Activated T-cell treated with anti-CD3 and anti-CD28 coated beads for 4 hours (primary cell): ENCODE data around the gene TNFSF13.

Experiments
- DNase-seq: peaks from one replicate; pipeline ENCODE4 v3.0.0-alpha.2; 2020

TNFSF13 gene

DNA sequence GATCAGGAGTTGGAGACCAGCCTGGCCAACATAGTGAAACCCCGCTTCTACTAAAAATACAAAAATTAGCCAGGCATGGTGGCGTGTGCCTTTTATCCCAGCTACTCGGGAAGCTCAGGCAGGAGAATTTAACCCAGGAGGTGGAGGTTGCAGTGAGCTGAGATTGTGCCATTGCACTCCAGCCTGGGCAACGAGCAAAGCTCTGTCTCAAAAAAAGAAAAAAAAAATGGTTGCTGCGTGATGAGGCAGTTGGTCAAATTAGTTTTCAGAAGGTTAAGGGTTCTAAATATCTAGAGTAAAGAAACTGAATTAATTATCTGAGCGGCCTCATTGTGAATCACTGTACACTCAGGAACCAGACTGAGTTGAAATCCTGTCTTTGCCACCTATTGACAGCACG, 17.4 kb downstream of the TNFSF13 start:
- DNase-seq = no peak

DNA sequence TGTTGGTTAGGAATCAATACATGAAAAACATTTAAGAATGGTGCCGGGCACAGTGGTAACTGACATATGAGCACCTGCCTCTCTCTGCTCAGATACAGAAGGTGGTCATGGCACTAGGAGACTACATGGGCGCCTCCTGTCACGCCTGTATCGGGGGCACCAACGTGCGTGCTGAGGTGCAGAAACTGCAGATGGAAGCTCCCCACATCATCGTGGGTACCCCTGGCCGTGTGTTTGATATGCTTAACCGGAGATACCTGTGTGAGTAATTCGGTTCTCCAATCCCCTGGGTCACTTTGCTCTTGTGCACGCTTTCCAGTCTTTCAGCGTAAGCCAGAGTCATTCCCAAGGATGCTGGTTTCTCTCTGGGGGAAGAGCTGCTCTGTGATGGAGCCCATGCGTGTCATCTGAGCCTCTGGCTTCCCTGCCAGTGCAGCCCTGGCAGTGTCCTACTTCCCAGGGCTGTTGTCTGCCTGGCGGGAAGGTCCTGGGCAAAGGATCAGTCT, 17.9 kb downstream of the TNFSF13 start:
- DNase-seq = no peak

DNA sequence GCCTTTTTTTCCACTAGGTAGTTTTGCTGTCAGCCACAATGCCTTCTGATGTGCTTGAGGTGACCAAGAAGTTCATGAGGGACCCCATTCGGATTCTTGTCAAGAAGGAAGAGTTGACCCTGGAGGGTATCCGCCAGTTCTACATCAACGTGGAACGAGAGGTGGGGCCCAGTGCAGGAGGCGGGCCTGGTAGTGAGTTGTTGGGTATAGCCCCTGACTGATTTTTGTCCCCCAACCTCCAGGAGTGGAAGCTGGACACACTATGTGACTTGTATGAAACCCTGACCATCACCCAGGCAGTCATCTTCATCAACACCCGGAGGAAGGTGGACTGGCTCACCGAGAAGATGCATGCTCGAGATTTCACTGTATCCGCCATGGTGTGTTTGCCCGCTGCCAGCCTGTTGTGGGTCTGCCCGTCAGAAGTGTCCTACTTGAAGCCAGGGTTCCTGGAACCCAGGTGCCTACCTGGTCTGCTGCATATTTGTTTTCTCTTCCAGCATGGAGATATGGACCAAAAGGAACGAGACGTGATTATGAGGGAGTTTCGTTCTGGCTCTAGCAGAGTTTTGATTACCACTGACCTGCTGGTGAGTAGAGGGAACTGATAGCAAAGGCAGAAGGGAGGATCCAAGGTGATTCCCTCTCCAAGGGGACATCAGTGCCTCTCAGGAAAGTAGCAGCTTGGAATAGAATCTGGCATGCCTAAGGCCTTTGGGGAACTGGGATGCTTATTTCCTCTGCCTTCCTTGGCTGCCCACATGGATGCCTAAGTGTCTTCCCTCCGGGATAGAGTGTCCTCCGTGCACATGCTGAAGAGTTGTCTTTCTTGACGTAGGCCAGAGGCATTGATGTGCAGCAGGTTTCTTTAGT, 19.0 kb downstream of the TNFSF13 start:
- no peak for DNase-seq

DNA sequence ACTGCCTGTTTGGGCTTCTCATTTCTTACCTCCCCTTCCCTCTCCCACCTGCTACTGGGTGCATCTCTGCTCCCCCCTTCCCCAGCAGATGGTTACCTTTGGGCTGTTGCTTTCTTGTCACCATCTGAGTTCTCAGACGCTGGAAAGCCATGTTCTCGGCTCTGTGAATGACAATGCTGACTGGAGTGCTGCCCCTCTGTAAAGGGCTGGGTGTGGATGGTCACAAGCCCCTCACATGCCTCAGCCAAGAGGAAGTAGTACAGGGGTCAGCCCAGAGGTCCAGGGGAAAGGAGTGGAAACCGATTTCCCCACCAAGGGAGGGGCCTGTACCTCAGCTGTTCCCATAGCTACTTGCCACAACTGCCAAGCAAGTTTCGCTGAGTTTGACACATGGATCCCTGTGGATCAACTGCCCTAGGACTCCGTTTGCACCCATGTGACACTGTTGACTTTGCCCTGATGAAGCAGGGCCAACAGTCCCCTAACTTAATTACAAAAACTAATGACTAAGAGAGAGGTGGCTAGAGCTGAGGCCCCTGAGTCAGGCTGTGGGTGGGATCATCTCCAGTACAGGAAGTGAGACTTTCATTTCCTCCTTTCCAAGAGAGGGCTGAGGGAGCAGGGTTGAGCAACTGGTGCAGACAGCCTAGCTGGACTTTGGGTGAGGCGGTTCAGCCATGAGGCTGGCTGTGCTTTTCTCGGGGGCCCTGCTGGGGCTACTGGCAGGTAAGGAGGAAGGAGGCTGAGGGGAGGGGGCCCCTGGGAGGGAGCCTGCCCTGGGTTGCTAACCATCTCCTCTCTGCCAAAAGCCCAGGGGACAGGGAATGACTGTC, 20.7 kb downstream of the TNFSF13 start, which contains the start of gene CD68:
CD68 (plus strand) TSS at position 638 of the 833 bp plus-strand sequence; CDS start at position 678, 40 bp downstream.
- peak; percentile 60 for DNase-seq

DNA sequence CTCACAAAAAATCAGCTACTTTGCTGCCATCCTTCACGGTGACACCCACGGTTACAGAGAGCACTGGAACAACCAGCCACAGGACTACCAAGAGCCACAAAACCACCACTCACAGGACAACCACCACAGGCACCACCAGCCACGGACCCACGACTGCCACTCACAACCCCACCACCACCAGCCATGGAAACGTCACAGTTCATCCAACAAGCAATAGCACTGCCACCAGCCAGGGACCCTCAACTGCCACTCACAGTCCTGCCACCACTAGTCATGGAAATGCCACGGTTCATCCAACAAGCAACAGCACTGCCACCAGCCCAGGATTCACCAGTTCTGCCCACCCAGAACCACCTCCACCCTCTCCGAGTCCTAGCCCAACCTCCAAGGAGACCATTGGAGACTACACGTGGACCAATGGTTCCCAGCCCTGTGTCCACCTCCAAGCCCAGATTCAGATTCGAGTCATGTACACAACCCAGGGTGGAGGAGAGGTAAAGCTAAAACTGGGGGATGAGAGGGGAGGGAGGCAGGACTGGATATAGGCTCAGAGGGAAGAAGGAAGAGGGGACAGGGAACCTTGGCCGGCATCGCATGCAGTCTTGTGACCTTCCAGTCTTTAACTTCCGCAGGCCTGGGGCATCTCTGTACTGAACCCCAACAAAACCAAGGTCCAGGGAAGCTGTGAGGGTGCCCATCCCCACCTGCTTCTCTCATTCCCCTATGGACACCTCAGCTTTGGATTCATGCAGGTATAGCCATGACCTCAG, 21.5 kb downstream of the TNFSF13 start:
- DNase-seq = no peak

DNA sequence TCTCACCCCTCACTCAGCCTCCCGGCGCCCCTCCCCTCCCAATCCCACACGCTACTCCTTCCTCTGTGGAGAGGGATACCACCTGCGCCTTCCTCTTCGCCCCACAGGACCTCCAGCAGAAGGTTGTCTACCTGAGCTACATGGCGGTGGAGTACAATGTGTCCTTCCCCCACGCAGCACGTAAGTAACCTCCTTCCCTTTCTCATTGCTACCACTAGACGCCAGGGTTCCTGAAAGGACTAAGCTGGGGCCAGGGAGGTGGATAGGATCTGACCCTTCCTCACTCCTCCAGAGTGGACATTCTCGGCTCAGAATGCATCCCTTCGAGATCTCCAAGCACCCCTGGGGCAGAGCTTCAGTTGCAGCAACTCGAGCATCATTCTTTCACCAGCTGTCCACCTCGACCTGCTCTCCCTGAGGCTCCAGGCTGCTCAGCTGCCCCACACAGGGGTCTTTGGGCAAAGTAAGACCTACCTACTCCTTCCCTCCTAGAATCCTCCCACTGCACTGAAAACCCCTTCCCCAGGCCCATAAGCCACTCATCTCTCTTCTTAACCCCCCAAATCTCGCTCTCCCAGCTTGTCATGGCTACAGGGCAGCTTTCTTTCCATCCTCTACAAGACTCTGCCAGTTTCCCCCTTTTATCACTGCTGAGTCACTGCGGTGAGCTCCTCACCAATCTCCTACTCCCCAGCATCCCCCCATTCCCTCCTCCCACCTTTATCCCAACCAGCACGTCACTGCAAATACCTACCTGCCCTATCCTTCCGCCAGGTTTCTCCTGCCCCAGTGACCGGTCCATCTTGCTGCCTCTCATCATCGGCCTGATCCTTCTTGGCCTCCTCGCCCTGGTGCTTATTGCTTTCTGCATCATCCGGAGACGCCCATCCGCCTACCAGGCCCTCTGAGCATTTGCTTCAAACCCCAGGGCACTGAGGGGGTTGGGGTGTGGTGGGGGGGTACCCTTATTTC, 22.3 kb downstream of the TNFSF13 start:
- no peak for DNase-seq

DNA sequence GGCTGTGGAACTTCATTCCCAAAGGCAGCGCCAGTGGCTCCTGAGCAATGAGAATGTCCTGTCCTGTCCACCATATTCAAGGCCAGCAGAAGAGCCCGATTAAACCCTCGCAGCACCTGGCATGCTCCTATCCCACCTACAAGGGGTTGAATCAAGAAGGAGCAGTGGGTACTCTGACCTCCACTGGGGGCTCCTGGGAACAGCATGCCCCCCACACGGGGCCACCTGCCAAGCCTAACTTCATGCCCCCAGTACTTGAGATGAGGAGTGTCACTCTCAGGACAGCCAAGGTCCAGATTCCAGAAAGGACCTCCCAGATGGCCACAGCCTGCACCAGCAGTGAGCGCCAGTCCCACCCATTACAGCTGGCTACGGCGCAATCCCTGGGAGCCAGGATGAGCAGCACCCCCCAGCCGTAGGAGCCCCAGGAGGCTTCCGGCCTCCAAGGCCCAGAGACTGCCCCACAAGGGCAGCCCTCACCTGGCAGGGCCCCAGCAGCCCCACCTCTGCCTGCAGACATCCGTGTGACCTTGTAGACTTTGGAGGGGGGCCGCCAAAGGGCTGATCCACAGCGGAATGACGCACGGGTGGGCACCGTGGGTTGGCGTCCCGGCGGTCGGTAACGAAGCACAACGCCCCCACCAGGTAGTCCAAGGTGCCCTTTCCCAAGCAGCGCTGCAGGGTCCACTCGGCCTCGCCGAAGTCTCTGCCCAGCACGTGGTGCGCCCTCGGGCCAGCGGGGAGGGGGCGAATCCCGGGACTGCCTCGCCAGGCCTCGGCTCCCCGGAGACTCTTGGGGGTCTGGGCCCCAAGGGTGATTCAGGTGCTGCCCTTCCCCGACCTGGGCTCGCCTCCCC, 24.1 kb downstream of the TNFSF13 start:
- DNase-seq = no peak

DNA sequence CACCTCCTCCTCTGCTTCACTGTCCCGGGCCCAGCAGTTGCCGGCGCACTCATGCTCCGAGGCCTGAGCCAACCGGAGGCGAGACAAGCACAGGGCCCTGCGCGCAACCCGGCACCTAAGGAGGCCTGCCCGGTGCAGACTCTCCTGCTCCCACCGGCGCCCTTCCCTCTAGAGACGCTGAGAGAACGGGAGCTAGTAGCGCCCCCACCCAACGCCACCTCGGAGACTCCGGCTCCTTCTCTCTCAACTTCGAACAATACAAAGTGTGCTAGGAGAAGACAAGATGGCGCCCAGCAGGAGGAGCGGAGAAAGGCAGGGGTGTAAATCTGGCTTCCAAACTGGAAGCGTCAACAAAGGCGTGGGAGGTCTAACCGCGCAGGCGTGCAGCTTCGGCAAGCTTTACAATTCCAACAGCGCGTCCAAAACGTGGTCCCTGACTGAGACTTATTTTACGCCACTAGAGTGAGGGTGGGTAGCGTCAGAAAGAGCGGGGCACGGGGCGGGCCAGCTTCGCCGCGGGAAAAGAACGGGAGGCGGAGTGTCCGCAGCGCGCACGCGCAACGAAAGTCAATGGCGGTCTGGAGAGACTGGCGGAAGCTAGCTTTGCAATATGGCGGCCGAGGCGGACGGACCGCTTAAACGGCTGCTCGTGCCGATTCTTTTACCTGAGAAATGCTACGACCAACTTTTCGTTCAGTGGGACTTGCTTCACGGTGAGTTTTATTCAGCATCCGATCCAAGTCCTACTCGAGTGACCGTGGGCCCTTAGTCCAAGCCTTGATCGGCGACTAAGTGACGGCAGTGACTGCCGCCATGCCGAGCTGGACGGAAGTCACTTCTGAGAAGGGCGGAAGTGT, 24.9 kb downstream of the TNFSF13 start, which contains the start of gene MPDU1:
MPDU1 (plus strand) TSS at position 600 of the 857 bp plus-strand sequence; CDS start at position 611, 11 bp downstream.
- DNase-seq = peak; percentile 88

DNA sequence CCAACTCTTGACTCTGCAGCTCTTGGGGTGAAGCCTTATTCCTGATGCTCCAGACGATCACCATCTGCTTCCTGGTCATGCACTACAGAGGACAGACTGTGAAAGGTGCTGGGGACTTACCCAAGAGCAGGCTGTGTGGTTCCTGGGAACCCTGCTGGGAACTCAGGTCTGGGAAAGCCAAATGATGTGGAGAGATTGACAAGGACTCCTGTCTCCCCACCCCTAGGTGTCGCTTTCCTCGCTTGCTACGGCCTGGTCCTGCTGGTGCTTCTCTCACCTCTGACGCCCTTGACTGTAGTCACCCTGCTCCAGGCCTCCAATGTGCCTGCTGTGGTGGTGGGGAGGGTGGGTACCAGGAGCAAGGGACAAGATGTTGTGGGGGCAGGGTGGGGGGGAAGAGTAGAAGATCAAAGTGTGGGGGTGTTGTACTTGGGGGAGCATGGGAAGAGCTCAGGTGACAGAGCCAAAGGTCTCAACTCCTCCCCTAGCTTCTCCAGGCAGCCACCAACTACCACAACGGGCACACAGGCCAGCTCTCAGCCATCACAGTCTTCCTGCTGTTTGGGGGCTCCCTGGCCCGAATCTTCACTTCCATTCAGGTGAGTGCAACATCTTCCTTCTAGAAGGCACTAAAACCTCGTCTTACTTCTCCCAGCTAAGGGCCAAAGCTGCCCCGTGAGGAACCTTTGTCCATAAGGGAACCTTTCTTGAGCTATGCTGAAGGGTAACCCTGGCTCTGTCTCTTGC, 28.3 kb downstream of the TNFSF13 start:
- DNase-seq = no peak

DNA sequence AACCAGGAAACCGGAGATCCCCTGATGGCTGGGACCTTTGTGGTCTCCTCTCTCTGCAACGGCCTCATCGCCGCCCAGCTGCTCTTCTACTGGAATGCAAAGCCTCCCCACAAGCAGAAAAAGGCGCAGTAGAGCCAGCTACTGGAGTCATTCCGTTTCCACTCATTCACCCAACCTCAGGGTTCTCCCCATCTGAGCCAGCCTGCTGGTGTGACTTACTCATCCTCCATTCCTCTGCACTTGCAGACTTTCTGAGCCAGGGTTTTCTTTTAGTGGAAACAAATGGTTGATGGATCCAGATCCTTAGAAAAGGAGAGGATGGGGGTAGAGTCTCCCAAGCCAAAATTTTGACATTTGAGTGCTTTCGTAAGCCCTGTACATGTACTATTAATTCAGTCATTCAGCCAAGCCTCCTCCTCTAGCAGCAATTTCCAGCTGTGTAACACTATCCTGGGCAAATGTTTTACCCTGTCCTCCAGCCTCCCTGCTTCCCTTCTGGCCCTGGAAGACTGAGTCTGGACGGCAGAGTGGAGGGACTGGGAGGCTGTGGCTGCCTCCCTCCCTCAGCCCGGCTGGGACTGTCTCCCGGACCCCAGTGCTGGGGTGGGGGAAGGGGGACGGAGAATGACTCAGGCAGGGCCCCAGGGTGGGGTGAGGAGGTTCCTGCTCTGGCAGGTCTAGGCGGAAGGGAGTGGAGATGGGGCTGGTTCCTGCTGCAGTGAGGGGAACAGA, 29.0 kb downstream of the TNFSF13 start:
- no peak for DNase-seq

DNA sequence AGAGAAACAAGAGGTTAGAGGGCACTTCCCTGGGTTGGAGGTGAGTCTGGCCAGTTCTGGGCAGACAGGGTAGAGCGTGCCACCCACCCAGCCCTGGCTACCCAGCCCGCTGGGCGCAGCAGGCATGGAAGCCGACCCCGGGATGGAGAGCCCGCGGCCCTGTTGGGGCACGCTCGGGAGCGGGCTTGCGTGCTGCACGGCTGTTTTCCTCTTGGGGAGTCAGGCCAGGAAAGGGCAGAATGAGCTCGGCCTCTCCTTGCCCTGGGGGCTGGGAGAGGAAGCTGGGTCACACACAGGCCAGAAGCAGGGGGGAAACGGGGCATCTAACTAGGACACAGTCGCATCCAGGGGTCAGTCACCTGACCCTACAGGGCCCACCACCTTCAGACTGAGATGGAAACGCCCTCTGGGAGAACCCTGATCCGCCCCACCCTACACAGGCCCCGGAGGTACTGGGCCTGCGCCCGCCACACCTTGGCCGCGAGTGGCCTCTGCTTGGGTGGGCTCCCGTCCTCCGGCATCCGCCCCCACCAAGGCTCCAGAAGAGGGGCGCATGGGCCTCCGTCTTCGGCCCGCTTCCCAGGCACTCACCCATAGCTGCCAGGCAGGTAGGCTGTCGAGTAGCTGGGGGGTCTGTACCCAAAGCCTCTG, 30.1 kb downstream of the TNFSF13 start:
- no peak for DNase-seq

DNA sequence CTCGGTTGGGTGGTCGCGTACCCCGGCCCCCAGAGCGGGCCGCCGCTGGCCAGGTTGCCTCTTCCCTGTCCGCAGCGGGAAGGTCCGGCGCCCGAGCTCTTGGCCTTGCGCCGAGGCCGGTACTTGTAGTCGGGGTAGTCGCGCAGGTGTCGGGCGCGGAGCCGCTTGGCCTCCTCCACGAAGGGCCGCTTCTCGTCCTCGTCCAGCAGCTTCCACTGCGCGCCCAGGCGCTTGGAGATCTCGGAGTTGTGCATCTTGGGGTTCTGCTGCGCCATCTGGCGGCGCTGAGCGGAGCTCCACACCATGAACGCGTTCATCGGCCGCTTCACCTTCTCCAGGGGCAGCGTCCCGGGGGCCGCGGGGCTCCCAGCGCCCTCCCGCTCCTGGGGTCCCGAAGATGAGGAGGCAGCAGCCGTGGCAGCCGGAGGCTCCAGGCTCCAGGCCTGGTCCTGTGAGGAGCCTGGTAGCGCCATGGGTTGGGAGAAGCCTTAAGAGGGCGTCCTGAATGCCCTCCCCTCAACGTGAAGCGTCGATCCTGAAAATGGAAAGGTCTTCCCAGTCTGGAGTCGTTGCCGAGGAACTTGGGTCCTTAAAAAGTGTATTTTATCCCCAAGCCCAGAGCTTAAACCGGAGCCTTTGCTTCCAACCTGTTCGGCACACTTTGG, 30.8 kb downstream of the TNFSF13 start:
- peak; percentile 48 for DNase-seq

DNA sequence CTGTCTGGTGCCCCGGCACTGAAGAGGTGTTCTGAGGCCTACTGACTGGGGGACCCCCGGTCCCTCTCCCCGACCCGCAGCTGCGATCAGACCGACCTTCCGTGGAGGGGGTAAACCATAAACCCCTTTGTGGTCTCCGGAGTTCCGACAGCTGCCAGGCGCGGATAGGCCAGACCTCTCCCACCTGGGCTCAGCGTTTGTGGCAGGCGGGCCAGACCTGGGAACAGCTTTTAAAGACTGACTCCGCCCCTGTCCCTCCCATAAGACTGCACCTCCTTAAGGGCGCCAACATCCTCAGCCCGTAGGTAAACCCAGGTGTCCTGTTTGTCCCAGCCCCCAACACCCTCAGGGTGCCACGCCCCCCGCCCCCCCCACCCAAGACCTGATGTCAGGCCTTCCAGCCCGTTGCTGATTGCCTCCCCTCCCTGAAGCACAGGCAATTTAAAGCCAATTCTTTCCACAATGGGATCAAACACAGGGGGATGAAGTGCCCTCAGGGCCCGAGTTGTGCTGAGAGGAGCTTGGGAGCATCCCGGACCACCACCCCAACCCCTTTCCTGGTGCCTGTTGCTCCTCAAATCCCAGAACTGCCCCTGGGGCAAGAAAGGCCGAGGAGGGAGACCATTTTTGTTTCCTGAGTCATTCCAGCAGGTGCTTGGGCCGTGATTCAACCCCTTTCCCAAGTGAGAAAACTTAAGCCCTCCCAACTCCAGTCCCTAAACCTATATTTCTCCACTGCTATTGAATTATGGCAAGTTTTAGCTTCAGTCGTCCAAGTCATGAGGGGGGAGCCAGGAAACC, 31.5 kb downstream of the TNFSF13 start, which contains the start of gene SOX15:
SOX15 (minus strand) TSS at position 204 of the 801 bp plus-strand sequence. CDS start 418 bp downstream, outside the sequence.
- DNase-seq = no peak

DNA sequence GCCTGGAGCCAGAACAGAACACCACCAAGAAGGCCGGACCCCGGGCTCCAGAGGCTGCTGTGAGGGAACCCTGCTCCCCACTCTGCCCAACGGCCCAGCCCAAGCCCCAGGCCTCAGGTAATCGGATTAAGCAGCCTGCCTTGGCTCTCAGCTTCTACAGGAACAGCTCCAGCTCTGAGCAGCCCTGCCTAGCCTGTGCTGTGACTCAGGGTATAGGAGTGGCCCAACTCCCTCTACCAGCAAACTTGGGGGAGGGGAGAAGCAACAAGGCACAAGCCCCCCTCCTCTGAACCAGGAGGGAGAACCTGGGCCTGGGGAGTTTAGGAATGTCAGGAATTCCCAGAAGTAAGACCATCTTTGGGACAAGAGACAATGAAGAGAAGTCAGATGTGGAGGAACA, 32.2 kb downstream of the TNFSF13 start:
- no peak for DNase-seq

DNA sequence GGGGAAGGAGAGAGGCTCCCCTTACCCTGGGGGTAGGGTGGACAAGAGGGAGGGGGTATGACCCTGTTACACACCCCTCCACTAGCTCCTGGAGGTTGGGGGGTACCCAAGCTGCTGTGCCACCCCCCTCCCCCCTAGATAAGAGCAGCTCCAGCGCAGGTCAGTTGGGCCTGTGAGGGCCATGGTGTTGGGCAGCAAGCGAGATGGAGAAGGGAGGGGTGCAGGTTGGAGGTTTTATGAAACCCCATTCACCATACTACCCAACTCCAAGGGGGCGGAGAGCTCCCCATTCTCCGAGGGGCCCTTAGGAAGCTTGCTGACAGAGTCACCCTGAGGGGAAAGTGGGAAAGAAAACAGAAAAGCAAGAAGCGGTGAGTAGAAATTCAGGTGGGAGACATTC, 33.0 kb downstream of the TNFSF13 start:
- no peak for DNase-seq
